AG08395 (cell line): ENCODE measurements around the gene RCE1.

Experiments used
- DNase-seq: peaks from one replicate; pipeline ENCODE4 v3.0.0; 2012; ENCODE audit warnings: mixed read lengths, low spot score

Gene RCE1

DNA sequence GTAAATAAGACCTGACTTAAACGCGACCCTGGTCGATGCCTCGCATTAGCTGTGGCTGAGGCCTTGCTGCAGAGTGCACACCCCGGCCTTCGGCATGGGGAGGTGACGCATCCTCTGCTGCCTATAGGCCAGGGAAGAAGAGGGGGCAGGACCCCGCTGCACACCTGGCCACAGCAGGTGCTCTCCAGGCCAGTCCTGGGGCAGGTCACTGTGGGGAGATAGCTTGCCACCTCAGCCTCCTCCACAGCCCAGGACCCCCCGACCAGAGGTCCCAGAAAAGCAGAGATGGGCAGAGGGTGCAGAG lies 26.3 kb downstream of the RCE1 start:
- no peak for DNase-seq

DNA sequence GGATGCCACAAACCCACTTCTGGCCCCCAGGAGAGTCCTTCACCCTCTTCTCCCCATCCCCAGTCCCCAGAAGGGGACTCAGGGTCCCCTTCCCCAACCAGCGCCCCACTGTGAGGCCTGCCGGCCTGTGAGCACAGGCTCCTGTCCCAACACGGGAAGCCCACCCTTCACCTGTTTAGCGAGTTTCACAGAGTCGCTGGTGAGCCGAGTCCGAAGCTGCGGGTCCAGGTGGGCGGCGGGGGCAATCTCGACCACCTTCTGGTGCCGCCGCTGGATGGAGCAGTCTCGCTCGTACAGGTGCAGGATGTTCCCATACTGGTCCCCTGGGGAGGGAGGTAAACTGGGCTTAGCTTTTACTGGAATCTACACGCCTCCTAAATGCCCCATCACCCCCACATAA lies 26.9 kb downstream of the RCE1 start:
- DNase-seq = no peak

DNA sequence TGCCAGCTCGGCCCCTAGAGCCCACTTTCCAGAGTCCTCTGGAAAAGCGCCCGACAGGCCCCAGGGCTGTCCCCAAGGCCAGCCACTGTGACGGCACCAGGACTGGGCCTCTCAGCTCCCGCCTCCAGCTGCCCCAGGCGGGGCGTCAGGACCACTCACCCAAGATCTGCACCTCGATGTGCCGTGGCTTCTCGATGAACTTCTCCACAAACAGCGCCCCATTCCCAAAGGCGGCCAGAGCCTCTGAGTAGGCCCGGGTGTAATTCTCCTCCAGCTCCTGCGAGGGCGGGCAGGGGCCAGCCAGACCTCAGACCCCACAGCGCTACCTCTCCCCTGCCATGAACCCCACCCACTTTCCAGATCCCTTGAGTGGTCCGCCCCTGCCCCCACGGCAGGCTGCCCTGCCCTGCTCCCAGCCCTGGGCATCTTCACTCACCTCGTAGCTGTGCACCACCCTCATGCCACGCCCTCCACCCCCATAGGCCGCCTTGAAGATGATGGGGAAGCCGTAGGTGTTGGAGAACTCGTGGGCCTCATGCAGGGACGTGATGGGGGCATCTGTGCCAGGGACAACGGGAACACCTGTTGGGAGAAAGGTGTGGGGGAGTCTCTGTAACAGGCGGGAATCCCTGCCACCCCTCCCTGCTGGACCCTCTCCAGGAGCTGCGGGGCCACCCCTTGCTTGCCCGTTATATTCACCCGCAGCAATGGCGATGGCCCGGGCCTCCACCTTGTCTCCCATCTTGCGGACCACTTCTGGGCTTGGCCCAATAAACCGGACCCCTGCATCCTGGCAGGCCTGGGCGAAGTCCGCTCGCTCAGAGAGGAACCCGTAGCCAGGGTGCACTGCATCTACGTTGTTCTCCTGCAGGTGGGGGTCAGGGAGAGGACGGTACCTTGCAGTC lies 27.6 kb downstream of the RCE1 start:
- DNase-seq = no peak

DNA sequence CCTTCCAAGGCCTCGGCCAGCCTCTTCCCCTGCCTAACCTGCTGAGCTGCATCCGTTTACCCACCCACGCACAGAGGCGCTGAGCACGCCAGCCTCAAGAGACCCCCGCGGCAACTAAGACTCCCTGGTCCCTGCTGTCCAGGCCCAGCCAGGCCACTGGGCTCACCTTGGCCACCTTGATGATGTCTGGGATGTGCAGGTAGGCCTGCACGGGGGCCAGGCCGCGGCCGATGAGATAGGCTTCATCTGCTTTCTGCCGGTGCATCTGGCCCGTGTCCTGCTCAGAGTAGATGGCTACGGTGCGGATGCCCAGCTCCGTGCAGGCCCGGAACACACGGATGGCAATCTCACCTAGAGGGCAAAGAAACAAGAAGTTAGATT lies 28.3 kb downstream of the RCE1 start:
- DNase-seq = no peak

DNA sequence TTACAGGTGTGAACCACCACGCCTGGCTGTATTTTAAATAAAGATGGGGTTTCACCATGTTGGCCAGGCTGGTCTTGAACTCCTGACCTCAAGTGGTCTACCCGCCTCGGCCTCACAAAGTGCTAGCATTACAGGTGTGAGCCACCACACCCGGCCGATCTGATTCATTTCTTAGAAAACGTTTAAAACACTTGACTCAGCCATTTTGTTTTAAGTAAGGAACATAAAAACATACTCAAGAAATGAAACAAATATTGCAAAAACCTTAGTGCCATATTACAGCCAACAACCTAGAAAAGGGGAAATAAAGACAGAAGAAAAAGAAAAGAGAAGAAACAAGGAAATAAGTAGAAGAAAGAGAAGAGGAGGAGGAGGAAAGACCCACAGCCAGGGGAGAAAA lies 31.0 kb downstream of the RCE1 start:
- no peak for DNase-seq

DNA sequence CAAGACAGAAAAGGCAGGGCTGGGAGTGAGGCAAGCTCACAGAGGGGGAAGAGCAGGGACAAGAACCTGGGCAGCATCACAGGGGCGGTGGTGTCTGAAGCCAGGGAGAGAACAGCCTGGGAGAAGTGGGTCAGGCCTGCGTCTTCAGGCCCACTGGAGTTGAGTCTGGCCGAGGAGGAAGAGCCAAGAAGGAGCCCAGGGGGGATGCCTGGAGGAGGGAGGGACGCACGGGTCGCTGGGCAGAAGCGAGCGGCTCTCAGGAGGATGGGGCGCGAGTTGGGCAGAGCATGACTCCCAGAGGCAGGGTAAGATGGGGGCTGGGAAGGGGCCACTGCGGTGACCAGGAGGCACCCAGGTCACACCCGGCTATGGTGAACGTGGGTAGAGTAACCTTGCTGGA lies 32.1 kb downstream of the RCE1 start:
- no peak for DNase-seq

DNA sequence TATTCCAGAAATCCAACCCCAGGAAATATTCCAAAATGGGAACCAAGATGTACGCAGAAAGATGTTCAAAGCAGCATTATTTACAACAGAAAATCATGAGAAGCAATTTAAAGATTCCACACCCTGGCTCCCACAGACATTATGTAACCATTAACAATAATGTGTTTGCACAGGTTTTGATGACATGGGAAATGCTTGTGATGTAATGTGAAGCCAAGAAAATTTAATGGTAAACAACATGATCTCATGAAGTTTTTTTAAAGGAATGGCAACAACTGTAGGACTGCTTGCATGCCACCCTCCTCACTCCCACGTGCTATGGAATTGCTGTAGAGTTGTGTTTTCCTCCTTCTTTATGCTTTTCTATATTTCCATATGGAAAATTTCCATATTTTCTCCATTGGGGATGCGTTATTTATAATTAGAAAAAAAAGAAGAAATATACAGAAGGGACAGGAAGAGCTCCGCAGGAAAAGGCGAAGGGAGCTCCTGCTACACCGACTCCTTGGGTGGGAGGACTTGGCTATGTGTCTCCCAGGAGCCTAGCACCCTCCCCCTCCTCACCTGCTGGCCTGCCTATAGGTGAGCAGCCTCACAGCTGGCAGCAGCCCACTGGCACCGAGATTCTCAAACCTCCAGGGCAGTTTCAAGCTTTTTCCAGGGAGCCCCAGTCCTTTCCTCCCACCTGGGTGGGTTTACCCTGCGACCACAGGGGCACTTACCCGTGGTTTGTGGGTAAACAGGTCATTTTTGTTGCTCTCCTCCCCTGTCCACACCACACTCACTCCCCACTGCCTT lies 34.5 kb downstream of the RCE1 start:
- no peak for DNase-seq

DNA sequence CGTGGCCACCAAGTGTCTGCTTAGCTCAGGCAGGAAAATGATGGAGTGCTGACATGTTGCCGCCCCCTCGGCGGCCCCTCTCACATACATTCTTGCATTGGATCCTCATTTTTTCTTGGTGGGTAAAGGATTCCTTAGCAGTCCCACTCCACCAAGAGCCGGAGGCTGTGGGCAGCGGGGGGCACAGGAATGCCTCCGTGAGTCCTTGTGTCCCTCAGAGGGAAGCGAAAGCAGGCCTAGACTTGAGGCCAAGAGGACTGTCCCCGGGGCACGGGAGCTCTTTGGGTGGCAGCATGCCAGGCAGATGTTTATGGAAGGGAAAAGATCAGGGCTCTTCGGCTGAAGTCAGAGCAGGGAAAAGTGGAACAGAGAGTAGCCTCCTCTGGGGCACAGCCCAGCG lies 35.2 kb downstream of the RCE1 start:
- DNase-seq = peak; percentile 19

DNA sequence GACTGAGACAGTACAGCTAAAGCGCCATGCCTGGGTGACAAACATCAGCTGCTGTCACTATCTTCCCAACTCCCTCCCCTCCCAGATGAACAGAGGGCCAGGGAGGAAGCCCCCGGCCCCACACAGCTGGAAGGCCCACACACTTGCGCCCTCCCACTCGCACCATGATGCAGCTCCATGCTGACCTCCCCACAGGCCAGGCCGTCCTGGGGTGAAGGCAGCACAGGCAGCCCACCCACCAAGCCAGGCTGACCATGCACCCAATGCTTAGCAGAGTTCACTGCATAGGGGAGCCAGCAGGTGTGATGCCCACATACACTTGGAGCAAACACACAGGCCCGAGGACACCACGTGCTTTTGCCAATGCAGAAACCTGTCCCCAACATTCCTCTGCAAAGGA lies 35.8 kb downstream of the RCE1 start:
- DNase-seq = no peak

DNA sequence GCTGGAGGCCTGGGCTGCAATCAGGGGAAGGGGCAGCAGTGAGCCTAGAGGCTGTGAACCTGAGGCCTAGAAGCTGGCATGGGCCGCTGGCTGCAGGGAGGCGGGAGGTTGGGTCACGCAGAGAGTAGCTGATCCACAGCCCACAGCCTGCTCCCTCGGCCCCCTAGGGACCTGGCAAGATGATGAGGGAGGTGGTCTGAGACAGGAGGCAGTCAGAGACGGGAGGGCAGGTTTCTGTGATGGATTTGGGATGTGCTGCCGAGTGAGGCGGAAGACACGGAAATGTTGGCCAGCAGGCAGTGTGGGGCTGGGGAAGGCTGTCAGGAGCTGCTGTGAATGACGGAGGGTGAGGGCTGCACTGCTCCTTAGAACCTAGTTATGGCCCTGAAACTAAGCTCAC lies 36.3 kb downstream of the RCE1 start:
- DNase-seq = no peak

DNA sequence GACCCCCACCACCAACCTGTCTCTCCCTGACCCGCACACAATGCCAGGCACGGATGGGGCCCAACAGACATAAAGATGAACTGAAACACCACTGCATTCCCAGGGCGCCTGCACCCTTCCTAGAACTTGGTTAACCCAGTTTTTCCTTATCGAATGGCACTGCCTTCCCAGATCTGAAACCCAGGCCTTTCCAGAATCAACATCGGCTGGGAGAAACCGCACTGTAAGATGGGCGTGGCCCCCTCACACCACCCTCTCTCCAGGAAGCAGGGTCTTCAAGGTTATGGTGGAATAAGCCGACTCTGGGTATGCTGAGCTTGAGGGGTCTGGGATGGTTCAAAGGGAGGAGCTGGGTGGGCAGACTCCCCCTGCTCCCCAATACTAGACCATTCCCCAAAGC lies 36.8 kb downstream of the RCE1 start:
- DNase-seq = no peak

DNA sequence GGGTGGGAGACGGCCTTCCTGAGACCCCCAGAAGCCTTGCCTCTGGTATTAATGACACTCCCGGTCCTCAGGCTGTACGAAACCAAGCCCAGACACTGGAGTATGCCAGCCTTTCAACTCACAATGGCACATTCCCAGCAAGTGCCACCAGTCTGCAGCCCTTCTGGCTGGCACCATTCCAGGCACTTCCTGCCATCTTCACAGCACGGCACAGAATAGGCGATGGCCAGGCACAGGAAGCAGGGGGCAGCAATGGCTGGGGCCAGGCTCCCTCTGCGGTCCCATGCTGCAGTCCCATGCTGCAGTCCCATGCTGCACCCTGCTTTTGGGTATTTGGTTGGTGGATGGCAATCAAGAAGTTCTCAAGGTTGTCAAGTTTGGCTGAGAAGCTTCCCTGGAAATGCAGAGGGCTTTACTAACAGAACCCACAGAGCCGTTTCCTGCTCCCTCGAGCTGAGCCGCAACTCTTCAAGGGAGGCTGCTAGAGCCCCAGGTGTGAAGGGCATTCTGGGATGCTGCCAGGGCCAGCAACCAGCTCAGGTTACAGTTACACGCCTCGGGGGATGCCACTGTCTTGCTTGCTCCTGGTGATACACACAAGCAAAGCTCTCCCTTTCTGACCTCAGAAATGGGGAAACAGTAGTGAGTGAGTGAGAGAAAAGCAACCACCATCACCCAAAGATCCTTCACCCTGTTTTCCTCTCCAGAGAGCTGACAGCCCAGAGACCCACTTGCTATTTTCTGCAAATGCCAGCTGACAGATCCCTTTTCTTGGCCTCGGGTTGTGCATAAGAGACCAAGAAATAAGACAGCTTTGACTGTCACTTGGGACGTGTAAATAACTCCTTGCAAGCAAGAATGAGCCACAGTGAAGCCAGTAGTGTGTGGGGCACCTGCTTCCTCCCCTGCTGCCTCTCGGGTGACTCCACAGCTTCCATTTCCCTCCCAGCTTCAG lies 37.5 kb downstream of the RCE1 start:
- DNase-seq = no peak

DNA sequence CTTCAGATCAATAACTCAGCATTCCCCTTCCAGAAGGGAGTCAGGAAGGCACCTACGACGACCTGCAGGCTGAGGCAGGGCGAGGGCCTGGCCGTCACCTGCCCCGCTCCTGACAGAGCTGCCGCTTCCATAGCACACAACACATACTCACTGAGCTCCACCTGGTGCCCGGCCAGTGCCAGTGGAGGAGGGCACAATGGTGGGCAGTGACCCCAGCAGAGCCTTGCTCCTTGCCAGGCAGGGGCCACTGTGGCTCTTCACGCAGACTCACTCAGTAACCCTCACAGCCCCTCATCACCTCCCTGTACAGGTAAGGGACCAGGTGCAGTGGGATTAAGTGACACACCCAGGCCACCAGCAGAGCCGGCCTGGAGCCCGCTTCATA lies 38.2 kb downstream of the RCE1 start:
- no peak for DNase-seq

DNA sequence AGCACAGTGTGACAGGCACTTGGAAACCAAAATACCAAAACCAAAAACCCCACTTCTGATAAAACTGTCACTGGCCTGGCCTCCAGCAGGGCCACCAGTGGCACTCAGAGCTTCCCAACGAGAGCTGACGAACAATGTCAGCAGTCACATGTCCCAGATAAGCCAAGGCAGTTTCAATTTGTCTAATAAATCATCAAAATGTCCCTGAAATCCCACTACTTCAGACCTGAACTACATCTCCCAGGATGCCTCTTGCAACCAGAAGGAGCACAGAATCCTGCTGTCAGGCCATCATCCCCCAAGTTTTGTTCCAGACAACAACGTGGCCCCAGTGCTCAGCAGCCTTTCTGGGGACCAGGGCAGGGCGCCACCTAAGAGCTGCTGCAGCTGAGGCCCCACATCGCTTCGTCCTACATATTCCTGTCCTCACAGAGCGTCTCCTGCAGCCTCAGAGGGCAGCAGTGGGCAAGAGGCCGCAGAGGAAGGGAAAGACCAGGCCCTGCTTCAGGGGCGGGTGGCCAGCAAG lies 38.7 kb downstream of the RCE1 start:
- DNase-seq = no peak

DNA sequence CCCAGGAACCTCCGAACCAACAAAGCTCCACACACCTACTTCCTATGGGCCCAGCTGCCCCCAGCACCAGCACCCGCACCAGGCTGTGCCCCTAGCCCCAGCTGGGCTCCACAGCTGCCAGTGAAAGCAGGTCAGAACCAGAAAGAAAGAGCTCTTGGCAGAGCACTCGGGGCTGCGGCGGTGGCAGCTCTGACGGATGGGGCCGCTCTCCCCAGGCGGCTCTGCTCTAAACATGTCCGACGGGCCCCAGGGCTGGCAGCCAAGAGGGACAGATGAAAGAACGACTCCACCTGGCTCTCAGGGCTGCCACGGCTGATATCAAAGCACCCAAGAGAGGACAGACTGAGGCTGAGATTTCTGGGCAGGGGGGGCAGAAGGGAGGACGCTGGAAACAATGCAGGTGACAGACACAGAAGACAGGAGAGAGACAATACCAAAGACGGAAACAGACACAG lies 39.3 kb downstream of the RCE1 start:
- DNase-seq = no peak

DNA sequence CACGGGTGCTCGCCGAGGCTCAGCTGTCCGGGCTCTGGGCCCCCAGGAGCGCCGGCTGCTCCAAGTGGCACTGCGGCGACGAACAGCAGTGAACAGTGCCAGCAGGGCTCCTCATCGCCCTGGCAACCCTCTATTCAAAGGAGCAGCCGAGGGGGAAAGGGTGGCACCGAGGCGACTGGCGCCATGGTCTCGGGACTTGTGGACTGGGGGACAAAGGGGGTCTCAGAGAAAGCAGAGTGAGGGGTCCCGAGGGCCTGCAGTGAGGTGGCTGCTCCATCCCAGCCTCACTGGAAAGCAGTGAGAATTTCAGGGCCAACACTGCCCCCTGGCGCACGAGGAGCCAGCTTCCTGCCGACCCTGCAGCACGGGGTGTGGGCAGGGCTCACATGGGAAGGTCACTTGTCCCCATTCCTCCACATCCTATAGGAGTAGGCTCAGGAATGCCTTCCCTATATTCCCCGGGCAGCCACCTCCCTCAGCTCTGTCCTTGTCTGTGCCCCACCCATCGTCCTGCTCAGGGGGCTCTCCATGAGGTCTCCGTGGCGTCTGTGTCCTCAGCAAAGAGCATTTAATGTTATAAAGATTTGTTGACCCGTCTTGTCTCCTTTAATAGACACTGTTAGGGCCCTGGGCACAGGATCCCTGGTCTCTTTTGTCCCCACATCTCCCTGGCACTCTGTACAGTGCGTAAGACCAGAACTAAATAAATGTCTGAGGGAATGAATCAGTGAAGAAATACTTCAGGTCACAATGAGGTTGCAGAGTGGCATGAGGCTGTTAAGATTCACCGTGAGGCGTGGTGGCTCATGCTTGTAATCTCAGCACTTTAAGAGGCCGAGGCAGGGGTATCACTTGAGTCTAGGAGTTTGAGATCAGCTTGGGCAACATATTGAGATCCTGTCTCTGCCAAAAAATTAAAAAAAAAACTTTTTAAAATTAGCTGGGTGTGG lies 40.0 kb downstream of the RCE1 start:
- DNase-seq = peak; percentile 27

DNA sequence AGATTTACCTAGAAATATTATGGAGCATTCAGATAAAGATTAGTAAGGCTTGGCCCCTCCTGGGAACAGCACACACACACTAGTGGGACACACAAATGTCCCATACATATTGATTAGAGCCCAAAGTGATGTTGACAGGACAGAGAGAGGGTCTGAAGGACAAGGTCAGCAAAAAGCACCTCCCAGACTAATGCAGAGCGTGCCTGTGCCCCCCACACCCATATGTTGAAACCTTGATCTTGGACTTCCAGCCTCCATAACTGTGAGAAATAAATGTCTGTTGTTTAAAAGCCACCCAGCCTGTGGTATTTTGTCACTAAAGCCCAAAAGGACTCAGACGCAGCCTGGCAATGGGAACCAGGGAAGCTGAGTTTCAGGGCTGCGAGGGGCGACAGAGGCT lies 41.2 kb downstream of the RCE1 start:
- DNase-seq = no peak

DNA sequence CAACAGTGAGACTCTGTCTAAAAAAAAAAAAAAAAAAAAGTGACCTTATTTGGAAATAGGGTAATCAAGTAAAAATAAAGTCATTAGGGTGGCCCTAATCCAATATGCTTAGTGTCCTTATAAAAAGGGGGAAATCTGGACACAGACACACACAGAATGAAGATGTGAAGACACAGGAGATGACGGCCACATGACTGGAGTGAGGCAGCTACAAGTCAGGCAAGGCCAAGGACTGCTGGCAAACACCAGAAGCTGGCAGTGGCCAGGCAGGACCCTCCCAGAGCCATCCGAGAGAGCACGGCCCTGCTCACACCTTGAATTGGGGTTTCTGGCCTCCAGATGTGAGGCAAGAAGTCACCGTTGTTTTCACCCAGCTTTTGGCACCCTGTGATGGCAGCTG lies 42.2 kb downstream of the RCE1 start:
- no peak for DNase-seq

DNA sequence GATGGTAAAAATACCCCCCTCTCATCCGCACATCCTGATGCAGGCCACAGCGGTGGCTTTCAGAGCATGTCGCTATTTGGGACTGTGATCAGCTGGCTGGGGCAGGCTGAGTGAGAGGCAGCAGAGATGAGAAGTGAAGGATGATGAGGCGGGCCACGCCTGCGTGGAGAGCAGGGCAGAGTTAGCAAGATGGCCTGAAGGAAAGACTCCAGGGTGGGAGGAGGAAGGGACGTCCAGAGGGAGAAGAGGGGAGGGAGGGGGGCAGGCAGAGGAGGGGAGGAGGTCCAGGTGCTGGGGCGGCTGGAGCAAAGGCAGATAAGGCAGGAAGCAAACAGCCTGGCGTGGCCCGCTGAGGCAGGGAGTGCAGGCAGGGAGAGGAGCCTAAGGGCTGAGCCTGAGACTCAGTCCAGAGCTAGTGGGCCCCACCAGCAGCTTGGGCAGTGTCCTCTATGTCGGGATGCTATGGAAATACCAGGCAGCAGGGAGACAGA lies 42.8 kb downstream of the RCE1 start:
- no peak for DNase-seq

DNA sequence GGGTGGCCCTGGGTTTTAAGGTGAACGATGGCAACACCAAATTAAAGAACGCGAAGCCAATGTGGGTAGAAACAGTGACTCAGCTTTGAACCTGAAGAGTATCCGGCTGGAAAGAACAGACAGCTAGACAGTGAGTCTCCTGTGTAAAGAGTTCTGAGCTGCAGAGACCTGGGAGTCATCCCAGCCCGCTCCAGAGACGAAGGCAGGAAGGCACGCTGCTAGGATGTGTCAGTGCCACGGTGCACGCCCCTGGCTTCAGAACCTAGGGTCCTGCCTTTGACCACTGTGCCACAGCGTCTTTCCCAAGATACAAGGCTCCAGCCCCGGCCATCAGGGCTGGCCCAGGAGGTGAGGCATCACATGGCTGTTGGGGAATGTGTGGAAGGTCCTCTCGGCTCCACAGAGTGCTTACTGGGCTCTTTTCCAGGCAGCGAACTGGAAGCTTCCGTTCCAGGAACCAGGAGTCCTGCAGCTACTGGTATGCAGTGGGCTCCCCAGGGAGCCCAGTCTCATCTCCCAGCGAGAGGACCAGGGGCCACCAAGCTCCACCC lies 43.5 kb downstream of the RCE1 start:
- DNase-seq = no peak

DNA sequence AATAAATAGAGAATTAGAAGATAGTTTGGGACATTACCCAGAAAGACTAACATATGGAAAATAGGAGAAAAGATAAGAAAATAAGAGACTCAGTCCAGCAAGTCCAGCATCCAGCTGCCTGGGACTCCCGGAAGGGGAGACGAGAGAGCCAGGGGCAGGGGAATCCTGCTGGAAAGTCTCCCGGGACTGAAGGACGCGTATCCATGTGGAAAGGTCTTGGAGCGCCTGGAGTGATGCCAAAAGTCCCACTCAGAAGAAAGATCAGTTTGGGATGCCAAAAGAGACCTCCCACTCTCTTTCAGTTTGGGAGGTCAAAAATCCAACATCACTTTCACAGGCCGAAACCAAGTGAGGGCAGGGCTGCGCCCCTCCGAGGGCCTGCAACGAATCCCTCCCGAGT lies 44.3 kb downstream of the RCE1 start:
- DNase-seq = no peak
